ENCODE measurements around the gene OASL.

- TF ChIP-seq CTCF (IDR thresholded peaks at IDR 0.05): no peak
- TF ChIP-seq POLR2AphosphoS5 (IDR thresholded peaks at IDR 0.05; ENCODE audit: insufficient read depth in 1 of 2, low read depth in 1 of 2): no peak
- no peak for TF ChIP-seq POLR2A (IDR thresholded peaks at IDR 0.05)
Observed at GRCh38 chr12:121057794-121058193, 18.7 kb upstream of the OASL start.
